AG09319 (cell line): ENCODE data around the gene MAEA.
A peak's percentile ranks its signal among the peaks of the same experiment; 100 is the strongest.

Experiments used
- DNase-seq: peaks from one replicate; pipeline ENCODE4 v3.0.0-alpha.2; 2010; ENCODE audit warnings: low read depth; ENCODE audit errors: extremely low read depth
- CTCF ChIP-seq: IDR thresholded peaks from 2 replicates; pipeline ENCODE4 v1.5.1; 2011; ENCODE audit warnings: low read depth, mild to moderate bottlenecking, inconsistent platforms, low read length, moderate library complexity

The MAEA gene

GRCh38 chr4:1350169-1350520 is 60.5 kb downstream of the MAEA start:
- no peak for DNase-seq
- TF ChIP-seq CTCF: no peak

- peak; percentile 94 for TF ChIP-seq CTCF
Measured at GRCh38 chr4:1351854-1352566, 62.3 kb downstream of the MAEA start.

GRCh38 chr4:1352567-1352900 is 62.8 kb downstream of the MAEA start:
- DNase-seq: no peak
- no peak for TF ChIP-seq CTCF

More at GRCh38 chr4:1351854-1352566, 62.3 kb downstream of the MAEA start:
- DNase-seq: peak; percentile 37

GRCh38 chr4:1353186-1354055 is 63.7 kb downstream of the MAEA start:
- no peak for TF ChIP-seq CTCF
- DNase-seq: no peak

- DNase-seq: no peak
- no peak for TF ChIP-seq CTCF
Measured at GRCh38 chr4:1354136-1354982, 64.7 kb downstream of the MAEA start.

GRCh38 chr4:1354983-1355275 is 65.2 kb downstream of the MAEA start:
- no peak for DNase-seq
- no peak for TF ChIP-seq CTCF

- DNase-seq: no peak
- no peak for TF ChIP-seq CTCF
Measured at GRCh38 chr4:1355378-1355777, 65.7 kb downstream of the MAEA start.
